Kidney epithelial cell (primary cell): ENCODE measurements around the gene GATA5. TPM values are rescaled to one million over a fixed set of nuclear protein-coding genes. Genes with fewer than 3 reads are reported as not detected.

Experiments used
- DNase-seq: peaks from one replicate; pipeline ENCODE4 v3.0.0-alpha.2; 2010; ENCODE audit warnings: low read depth
- H3K27me3 ChIP-seq: 2 replicates; pipeline ENCODE4 v1.6.0; 2011; ENCODE audit warnings: low read length; ENCODE audit not compliant: control insufficient read depth, insufficient read depth
- H3K36me3 ChIP-seq: 2 replicates; pipeline ENCODE4 v1.5.1; 2011; ENCODE audit warnings: low read length; ENCODE audit not compliant: control insufficient read depth, insufficient read depth
- H3K4me3 ChIP-seq: 2 replicates; pipeline ENCODE4 v1.5.1; 2011; ENCODE audit warnings: low read depth, mild to moderate bottlenecking, control low read depth, low read length
- total RNA-seq: library from RNA; depleted of rRNA; stranded (reverse); fragments of >200 nt; gene quantifications from 2 replicates; pipeline ENCODE4 v1.2.3, GENCODE V29; 2015
- TF ChIP-seq, protein P1 (sequence below): IDR thresholded peaks from 2 replicates; pipeline ENCODE4 v1.5.1; 2011; ENCODE audit warnings: mild to moderate bottlenecking, moderate library complexity, low read length, control low read depth, inconsistent platforms; ENCODE audit not compliant: insufficient read depth, poor library complexity, severe bottlenecking

GATA5 gene
- total RNA-seq, 1 donor from 2014 or later: not detected

DNA sequence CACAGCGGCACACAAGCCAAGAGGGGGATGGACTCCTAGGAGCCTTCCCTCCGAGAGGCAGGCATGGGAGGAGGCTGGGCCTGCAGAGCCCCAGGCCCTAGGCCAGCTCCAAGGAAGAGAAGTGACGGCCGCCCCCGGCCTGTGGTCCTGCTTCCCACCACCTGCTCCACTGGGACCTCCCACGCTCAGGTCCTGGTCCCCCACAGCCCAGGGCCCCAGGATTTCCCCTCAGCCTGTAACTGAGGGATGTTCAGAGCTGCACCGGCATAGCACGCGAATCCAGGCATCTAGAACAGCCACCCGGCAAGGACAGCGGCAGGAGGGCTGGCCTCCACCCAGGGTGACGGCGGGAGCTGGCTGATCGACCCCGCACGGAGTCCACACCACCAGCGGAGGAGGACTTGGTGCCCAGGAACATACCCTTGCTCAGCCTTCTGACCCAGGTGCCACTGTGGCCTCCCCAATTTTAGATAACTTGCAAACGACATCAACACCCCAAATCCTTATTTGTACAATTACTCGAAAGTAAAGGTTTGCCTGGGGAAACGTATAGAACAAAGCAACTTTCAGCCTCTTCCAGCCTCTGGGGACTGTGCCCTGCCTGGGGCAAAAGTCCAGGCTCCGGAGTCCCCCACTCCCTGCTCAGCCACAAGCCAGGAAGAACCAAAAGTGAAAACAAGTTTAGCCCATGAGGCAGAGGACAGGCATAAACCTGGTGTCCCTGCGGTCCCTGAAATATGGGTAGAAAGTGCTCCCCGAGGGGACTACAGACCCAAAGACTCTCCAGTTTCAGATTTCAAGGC, 3.5 kb downstream of the GATA5 start:
- TF ChIP-seq, protein P1, sequence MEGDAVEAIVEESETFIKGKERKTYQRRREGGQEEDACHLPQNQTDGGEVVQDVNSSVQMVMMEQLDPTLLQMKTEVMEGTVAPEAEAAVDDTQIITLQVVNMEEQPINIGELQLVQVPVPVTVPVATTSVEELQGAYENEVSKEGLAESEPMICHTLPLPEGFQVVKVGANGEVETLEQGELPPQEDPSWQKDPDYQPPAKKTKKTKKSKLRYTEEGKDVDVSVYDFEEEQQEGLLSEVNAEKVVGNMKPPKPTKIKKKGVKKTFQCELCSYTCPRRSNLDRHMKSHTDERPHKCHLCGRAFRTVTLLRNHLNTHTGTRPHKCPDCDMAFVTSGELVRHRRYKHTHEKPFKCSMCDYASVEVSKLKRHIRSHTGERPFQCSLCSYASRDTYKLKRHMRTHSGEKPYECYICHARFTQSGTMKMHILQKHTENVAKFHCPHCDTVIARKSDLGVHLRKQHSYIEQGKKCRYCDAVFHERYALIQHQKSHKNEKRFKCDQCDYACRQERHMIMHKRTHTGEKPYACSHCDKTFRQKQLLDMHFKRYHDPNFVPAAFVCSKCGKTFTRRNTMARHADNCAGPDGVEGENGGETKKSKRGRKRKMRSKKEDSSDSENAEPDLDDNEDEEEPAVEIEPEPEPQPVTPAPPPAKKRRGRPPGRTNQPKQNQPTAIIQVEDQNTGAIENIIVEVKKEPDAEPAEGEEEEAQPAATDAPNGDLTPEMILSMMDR: no peak
- no peaks in the 10 kb centered on the region for H3K36me3 ChIP-seq
- no peak overlapping the region for H3K4me3 ChIP-seq

GRCh38 chr20:62470459-62470858, 5.3 kb downstream of the GATA5 start:
- Histone ChIP-seq H3K27me3 (peaks cover 71% of the 10 kb centered on the region), H3K36me3 (no peaks in the 10 kb centered on the region), H3K4me3 (no peak overlapping the region)
- no peak for DNase-seq
- TF ChIP-seq, protein P1: no peak

More for the DNA sequence above, 3.5 kb downstream of the GATA5 start:
- peaks cover 72% of the 10 kb centered on the region for H3K27me3 ChIP-seq
- DNase-seq: no peak

DNA sequence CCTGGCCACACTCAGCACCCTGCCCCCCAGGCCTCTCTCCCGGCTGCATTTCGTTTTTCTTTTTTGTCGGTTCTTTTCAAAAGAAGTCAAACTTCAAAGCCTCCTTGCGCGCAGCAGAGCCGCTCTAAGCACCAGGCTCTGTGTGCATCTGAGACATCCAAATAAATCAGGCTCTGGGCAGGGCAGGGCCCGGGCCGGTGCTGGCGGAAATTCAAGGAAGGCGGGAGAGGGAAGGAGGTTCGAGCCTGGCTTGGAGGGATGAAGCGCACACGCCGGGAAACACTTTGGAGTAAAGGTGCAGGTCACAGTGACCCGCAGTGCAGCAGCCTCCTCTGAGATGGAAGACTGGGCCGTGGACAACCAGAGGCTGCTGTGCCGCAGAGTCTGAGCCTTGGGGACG, 5.8 kb downstream of the GATA5 start:
- DNase-seq: no peak
- TF ChIP-seq, protein P1: no peak
- no peak overlapping the region for H3K4me3 ChIP-seq
- no peaks in the 10 kb centered on the region for H3K36me3 ChIP-seq
- H3K27me3 ChIP-seq: peaks cover 66% of the 10 kb centered on the region

- Histone ChIP-seq H3K27me3 (peaks cover 62% of the 10 kb centered on the region), H3K4me3 (no peak overlapping the region), H3K36me3 (no peaks in the 10 kb centered on the region)
- no peak for DNase-seq
- TF ChIP-seq, protein P1: no peak
Measured at GRCh38 chr20:62469352-62469751, 6.4 kb downstream of the GATA5 start.

GRCh38 chr20:62466806-62467537, 8.8 kb downstream of the GATA5 start:
- TF ChIP-seq, protein P1: no peak
- DNase-seq: no peak
- Histone ChIP-seq H3K27me3 (peaks cover 45% of the 10 kb centered on the region), H3K36me3 (no peaks in the 10 kb centered on the region), H3K4me3 (no peak overlapping the region)
